CD14-positive monocyte (primary cell): Measurements from ENCODE around the gene OR10H4. TPM values are rescaled to one million over a fixed set of nuclear protein-coding genes. Genes with fewer than 3 reads are reported as not detected.
"Not testable (repeated sequence)": the region's sequence is repeated elsewhere in the genome, so short reads cannot be mapped to it uniquely, and the experiment has no call there.

ENCODE experiments used
- DNase-seq, 3 donors: peaks; one replicate each; pipeline ENCODE4 v3.0.0-alpha.2; 2011 to 2022
- H2AFZ ChIP-seq: 2 replicates; pipeline ENCODE4 v1.6.0; 2012; ENCODE audit warnings: mild to moderate bottlenecking, low read depth, low read length, inconsistent platforms; ENCODE audit not compliant: insufficient read depth, poor library complexity, severe bottlenecking
- H3K27ac ChIP-seq, 2 donors: 1 replicate in 1 of 2; 2 replicates in 1 of 2; pipeline ENCODE4 v1.5.1; 2012 to 2013; ENCODE audit warnings: low read length in 2 of 2, control low read depth in 1 of 2, inconsistent platforms in 1 of 2, low read depth in 1 of 2, mild to moderate bottlenecking in 1 of 2
- H3K27me3 ChIP-seq, 2 donors: one replicate each; pipeline versions ENCODE4 v1.6.0 to v1.6.1; 2011 to 2013; ENCODE audit warnings: low read length in 2 of 2; ENCODE audit not compliant: control insufficient read depth in 2 of 2, insufficient read depth in 2 of 2
- H3K36me3 ChIP-seq, 2 donors: replicated peaks in 1 of 2; 1 replicate in 1 of 2; 2 replicates in 1 of 2; pipeline versions ENCODE4 v1.5.1 to v1.6.1; 2012 to 2013; ENCODE audit warnings: low read length in 2 of 2, control low read depth in 1 of 2, inconsistent platforms in 1 of 2, mild to moderate bottlenecking in 1 of 2; ENCODE audit not compliant: insufficient read depth in 2 of 2, control insufficient read depth in 1 of 2
- H3K4me1 ChIP-seq, 2 donors: 1 replicate in 1 of 2; 2 replicates in 1 of 2; pipeline versions ENCODE4 v1.5.1 to v1.6.1; 2012 to 2013; ENCODE audit warnings: low read length in 2 of 2, control low read depth in 1 of 2, inconsistent platforms in 1 of 2, mild to moderate bottlenecking in 1 of 2, moderate library complexity in 1 of 2; ENCODE audit not compliant: insufficient read depth in 2 of 2, control insufficient read depth in 1 of 2
- H3K4me2 ChIP-seq: replicated peaks from 2 replicates; pipeline ENCODE3; 2012; ENCODE audit warnings: low read length, moderate library complexity, mild to moderate bottlenecking; ENCODE audit not compliant: poor library complexity, severe bottlenecking; ENCODE audit errors: extremely low read depth
- H3K4me3 ChIP-seq, 3 experiments: fragments of 200-600 bp in 1 of 3; sonication (generic) in 1 of 3; replicated peaks in 1 of 3; 1 replicate in 2 of 3; 2 replicates in 1 of 3; pipeline ENCODE4 v1.5.1; 2011 to 2013; ENCODE audit warnings: low read length in 3 of 3, mild to moderate bottlenecking in 3 of 3, control low read depth in 2 of 3, low read depth in 2 of 3, inconsistent platforms in 1 of 3, moderate library complexity in 1 of 3
- H3K79me2 ChIP-seq: 2 replicates; pipeline ENCODE4 v1.6.0; 2012; ENCODE audit warnings: mild to moderate bottlenecking, control low read depth, inconsistent platforms, low read length, moderate library complexity; ENCODE audit not compliant: insufficient read depth
- H3K9ac ChIP-seq: 2 replicates; pipeline ENCODE4 v1.6.0; 2017; ENCODE audit warnings: low read length, mild to moderate bottlenecking; ENCODE audit not compliant: insufficient read depth, poor library complexity, severe bottlenecking
- H3K9me3 ChIP-seq, 2 donors: replicated peaks in 1 of 2; 1 replicate in 1 of 2; 2 replicates in 1 of 2; pipeline versions ENCODE4 v1.5.1 to v1.6.1; 2012 to 2013; ENCODE audit warnings: low read length in 2 of 2, control low read depth in 1 of 2; ENCODE audit not compliant: control insufficient read depth in 1 of 2, insufficient read depth in 1 of 2
- H4K20me1 ChIP-seq: 2 replicates; pipeline ENCODE4 v1.6.0; 2012; ENCODE audit warnings: mild to moderate bottlenecking, low read length, control low read depth, moderate library complexity; ENCODE audit not compliant: insufficient read depth
- H3K27ac Mint-ChIP-seq, 7 donors: one replicate each; pipeline ENCODE4 v1.8.0; 2020; ENCODE audit warnings: mild to moderate bottlenecking in 7 of 7, mixed read lengths in 7 of 7, moderate library complexity in 6 of 7, inconsistent platforms in 2 of 7
- H3K27me3 Mint-ChIP-seq, 3 donors: one replicate each; pipeline ENCODE4 v1.8.0; 2021 to 2022; ENCODE audit warnings: low read depth in 3 of 3, mild to moderate bottlenecking in 3 of 3, mixed read lengths in 3 of 3, moderate library complexity in 3 of 3, inconsistent platforms in 1 of 3
- H3K36me3 Mint-ChIP-seq, 2 donors: one replicate each; pipeline ENCODE4 v1.8.0; 2020; ENCODE audit warnings: mixed read lengths in 2 of 2, inconsistent platforms in 1 of 2, mild to moderate bottlenecking in 1 of 2
- H3K4me1 Mint-ChIP-seq: one replicate; pipeline ENCODE4 v1.8.0; 2020; ENCODE audit warnings: mild to moderate bottlenecking, mixed read lengths
- H3K4me3 Mint-ChIP-seq, 2 donors: one replicate each; pipeline ENCODE4 v1.8.0; 2020; ENCODE audit warnings: mild to moderate bottlenecking in 2 of 2, mixed read lengths in 2 of 2, moderate library complexity in 1 of 2
- H3K9me3 Mint-ChIP-seq, 7 donors: one replicate each; pipeline ENCODE4 v1.8.0; 2020 to 2022; ENCODE audit warnings: mixed read lengths in 7 of 7, mild to moderate bottlenecking in 6 of 7, moderate library complexity in 6 of 7, inconsistent platforms in 2 of 7
- WGBS: methylation state at CpG from one replicate; pipeline ENCODE4 v1.1.5; 2013; ENCODE audit warnings: missing lambda C conversion rate; ENCODE audit not compliant: insufficient coverage; 5-methylcytosine and 5-hydroxymethylcytosine counted together
- intact Hi-C, 2 donors: fragments of 100-400 bp; cut with micrococcal nuclease; formaldehyde crosslinking; loops; one replicate each; pipeline versions ENCODE4 v1.15.0 to v1.15.1; 2023
- polyA plus RNA-seq, 3 donors: library from polyadenylated mRNA; depleted of rRNA in 1 of 3; unstranded in 2 of 3; stranded (reverse) in 1 of 3; fragments of 300-500 nt in 2 of 3; fragments of >200 nt in 1 of 3; fragmentation: Illumina TruSeq in 2 of 3; gene quantifications; 1 replicate in 2 of 3; 2 replicates in 1 of 3; pipeline ENCODE4 v1.2.3, GENCODE V29; 2012 to 2021
- TF ChIP-seq, protein P1 (sequence below): fragments of 200-600 bp; IDR thresholded peaks from one replicate; pipeline ENCODE4 v1.8.0; 2022; ENCODE audit warnings: antibody characterized with exemption, mild to moderate bottlenecking

Gene OR10H4
- polyA plus RNA-seq, 3 donors: not detected

DNA sequence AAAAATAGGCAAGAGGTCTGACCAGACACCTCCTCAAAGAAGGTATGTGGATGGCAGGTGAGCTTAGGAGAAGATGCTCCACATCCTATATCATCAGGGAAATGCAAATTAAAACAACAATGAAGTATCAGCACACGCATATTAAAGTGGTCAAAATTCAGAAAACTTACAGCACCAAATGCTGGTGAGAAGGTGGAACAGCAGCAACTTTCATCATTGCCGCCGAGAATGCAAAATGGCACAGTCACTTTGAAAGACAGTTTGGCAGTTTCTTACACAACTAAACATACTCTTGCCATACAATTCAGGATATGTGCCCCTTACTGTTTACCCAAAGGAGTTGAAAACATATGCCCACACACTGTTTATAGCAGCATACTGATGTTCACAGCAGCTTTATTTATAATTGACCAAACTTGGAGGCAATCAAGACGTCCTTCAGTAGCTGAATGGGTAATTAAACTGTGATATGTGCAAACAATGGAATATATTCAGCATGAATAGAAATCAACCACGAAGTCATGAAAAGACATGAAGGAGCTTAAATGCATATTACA is 22.5 kb downstream of the OR10H4 start:
- H3K4me3 Mint-ChIP-seq: no peak overlapping the region
- no peak overlapping the region for H3K27ac Mint-ChIP-seq
- 42% methylated on average over 4 of the region's 5 CpGs for WGBS
- peaks cover 0 to 10% (median 3%) of the 10 kb centered on the region in 7 donors for H3K9me3 Mint-ChIP-seq
- Histone ChIP-seq H3K36me3 (no peaks in the 10 kb centered on the region), H3K27ac (no peak overlapping the region), H3K4me2 (no peak overlapping the region), H2AFZ (no peak overlapping the region), H3K4me3 (no peak overlapping the region), H4K20me1 (no peaks in the 10 kb centered on the region), H3K9me3 (no peaks in the 10 kb centered on the region), H3K27me3 (no peaks in the 10 kb centered on the region), H3K79me2 (no peaks in the 10 kb centered on the region), H3K9ac (no peak overlapping the region), H3K4me1 (no peaks in the 10 kb centered on the region)
- intact Hi-C loops: no loop called here
- peaks cover 4% of the 10 kb centered on the region for H3K4me1 Mint-ChIP-seq
- DNase-seq: no peak
- peaks cover 0 to 5% (median 5%) of the 10 kb centered on the region in 3 donors for H3K27me3 Mint-ChIP-seq
- no peaks in the 10 kb centered on the region for H3K36me3 Mint-ChIP-seq
- TF ChIP-seq, protein P1, sequence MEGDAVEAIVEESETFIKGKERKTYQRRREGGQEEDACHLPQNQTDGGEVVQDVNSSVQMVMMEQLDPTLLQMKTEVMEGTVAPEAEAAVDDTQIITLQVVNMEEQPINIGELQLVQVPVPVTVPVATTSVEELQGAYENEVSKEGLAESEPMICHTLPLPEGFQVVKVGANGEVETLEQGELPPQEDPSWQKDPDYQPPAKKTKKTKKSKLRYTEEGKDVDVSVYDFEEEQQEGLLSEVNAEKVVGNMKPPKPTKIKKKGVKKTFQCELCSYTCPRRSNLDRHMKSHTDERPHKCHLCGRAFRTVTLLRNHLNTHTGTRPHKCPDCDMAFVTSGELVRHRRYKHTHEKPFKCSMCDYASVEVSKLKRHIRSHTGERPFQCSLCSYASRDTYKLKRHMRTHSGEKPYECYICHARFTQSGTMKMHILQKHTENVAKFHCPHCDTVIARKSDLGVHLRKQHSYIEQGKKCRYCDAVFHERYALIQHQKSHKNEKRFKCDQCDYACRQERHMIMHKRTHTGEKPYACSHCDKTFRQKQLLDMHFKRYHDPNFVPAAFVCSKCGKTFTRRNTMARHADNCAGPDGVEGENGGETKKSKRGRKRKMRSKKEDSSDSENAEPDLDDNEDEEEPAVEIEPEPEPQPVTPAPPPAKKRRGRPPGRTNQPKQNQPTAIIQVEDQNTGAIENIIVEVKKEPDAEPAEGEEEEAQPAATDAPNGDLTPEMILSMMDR: no peak

DNA sequence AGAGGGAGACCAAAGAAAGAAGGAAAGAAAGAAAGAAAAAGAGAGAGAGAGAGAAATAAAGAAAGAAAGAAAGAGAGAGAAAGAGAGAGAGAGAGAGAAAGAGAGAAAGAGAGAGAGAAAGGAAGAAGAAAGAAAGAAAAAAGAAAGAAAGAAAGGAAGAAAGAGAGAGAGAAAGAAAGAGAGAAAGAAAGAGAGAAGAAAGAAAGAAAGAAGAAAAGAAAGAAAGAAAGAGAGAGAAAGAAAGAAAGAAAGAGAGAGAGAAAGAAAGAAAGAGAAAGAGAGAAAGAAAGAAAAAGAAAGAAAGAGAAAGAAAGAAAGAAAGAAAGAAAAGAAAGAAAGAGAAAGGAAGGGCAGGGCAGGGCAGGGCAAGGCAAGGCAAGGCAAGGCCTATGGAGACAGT is 23.2 kb downstream of the OR10H4 start:
- H3K36me3 ChIP-seq, H3K4me1 Mint-ChIP-seq, H3K9me3 ChIP-seq, H3K4me3 Mint-ChIP-seq, intact Hi-C loops, H3K27ac Mint-ChIP-seq, H3K4me3 ChIP-seq, H3K4me1 ChIP-seq, H3K36me3 Mint-ChIP-seq, H3K27me3 Mint-ChIP-seq, DNase-seq, H3K9ac ChIP-seq, H2AFZ ChIP-seq, H3K27ac ChIP-seq, H3K79me2 ChIP-seq, H4K20me1 ChIP-seq, H3K9me3 Mint-ChIP-seq, H3K4me2 ChIP-seq, H3K27me3 ChIP-seq: not testable (repeated sequence)
